SK-N-SH treated with all-trans-retinoic acid at 6 μM for 48 hours (cell line): Measurements from ENCODE around the gene NLGN3.

Experiments used
- ATAC-seq: fragments of 200-7000 bp; cut with Tn5 transposase; 3 replicates; pipeline ENCODE4 v1.9.1; 2020; ENCODE audit warnings: mild to moderate bottlenecking, moderate library complexity
- ARNTL ChIP-seq: fragments of 450-650 bp; formaldehyde crosslinking; IDR thresholded peaks from 2 replicates; pipeline ENCODE4 v1.5.0; 2020; ENCODE audit warnings: low read depth, mild to moderate bottlenecking, moderate library complexity, borderline replicate concordance
- BACH2 ChIP-seq: fragments of 250-450 bp; sonication (Bioruptor Pico); IDR thresholded peaks from 2 replicates; pipeline ENCODE4 v1.9.0; 2021; ENCODE audit warnings: mild to moderate bottlenecking, borderline replicate concordance
- CREB5 ChIP-seq: fragments of 250-450 bp; sonication (Bioruptor Pico); IDR thresholded peaks from 2 replicates; pipeline ENCODE4 v1.5.1; 2020; ENCODE audit warnings: low read depth, mild to moderate bottlenecking, moderate library complexity
- CSDC2 ChIP-seq: fragments of 250-450 bp; sonication (Bioruptor Pico); IDR thresholded peaks from 2 replicates; pipeline ENCODE4 v1.5.0; 2020; ENCODE audit warnings: mild to moderate bottlenecking, moderate library complexity
- CSRNP3 ChIP-seq: fragments of 250-450 bp; sonication (Bioruptor Pico); IDR thresholded peaks from 2 replicates; pipeline ENCODE4 v1.5.1; 2021; ENCODE audit warnings: mild to moderate bottlenecking, moderate library complexity
- ESRRG ChIP-seq: fragments of 250-450 bp; sonication (Bioruptor Pico); IDR thresholded peaks from 2 replicates; pipeline ENCODE4 v1.6.1; 2021; ENCODE audit warnings: mild to moderate bottlenecking
- GLIS3 ChIP-seq: fragments of 250-450 bp; sonication (Bioruptor Pico); IDR thresholded peaks from 2 replicates; pipeline ENCODE4 v1.5.0; 2020; ENCODE audit warnings: mild to moderate bottlenecking, moderate library complexity
- ISL1 ChIP-seq: fragments of 250-450 bp; sonication (Bioruptor Pico); IDR thresholded peaks from 2 replicates; pipeline ENCODE4 v2.1.2; 2022; ENCODE audit warnings: mild to moderate bottlenecking, moderate library complexity
- OSR1 ChIP-seq: fragments of 250-450 bp; sonication (Bioruptor Pico); IDR thresholded peaks from 2 replicates; pipeline ENCODE4 v1.8.0; 2022; ENCODE audit warnings: moderate library complexity, mild to moderate bottlenecking, inconsistent platforms
- PATZ1 ChIP-seq: fragments of 250-450 bp; sonication (Bioruptor Pico); IDR thresholded peaks from 2 replicates; pipeline ENCODE4 v1.8.0; 2020; ENCODE audit warnings: mild to moderate bottlenecking, moderate library complexity, borderline replicate concordance
- POU6F1 ChIP-seq: fragments of 250-450 bp; sonication (Bioruptor Pico); IDR thresholded peaks from 2 replicates; pipeline ENCODE4 v1.8.0; 2021; ENCODE audit warnings: low read depth, mild to moderate bottlenecking, moderate library complexity, borderline replicate concordance
- PPARA ChIP-seq: fragments of 250-450 bp; sonication (Bioruptor Pico); IDR thresholded peaks from 2 replicates; pipeline ENCODE4 v1.5.0; 2020; ENCODE audit warnings: mild to moderate bottlenecking, borderline replicate concordance
- RARB ChIP-seq: fragments of 250-450 bp; sonication (Bioruptor Pico); IDR thresholded peaks from 2 replicates; pipeline ENCODE4 v1.8.0; 2021; ENCODE audit warnings: mild to moderate bottlenecking, moderate library complexity
- SNAI2 ChIP-seq: fragments of 250-450 bp; sonication (Bioruptor Pico); IDR thresholded peaks from 2 replicates; pipeline ENCODE4 v1.5.0; 2020; ENCODE audit warnings: mild to moderate bottlenecking, moderate library complexity
- TCF4 ChIP-seq: fragments of 250-450 bp; sonication (Bioruptor Pico); IDR thresholded peaks from 2 replicates; pipeline ENCODE4 v1.8.0; 2021; ENCODE audit warnings: mild to moderate bottlenecking, moderate library complexity, borderline replicate concordance
- TOX ChIP-seq: fragments of 250-450 bp; sonication (Bioruptor Pico); IDR thresholded peaks from 2 replicates; pipeline ENCODE4 v1.8.0; 2021; ENCODE audit warnings: mild to moderate bottlenecking, moderate library complexity, borderline replicate concordance
- TSHZ2 ChIP-seq: fragments of 250-450 bp; sonication (Bioruptor Pico); IDR thresholded peaks from 2 replicates; pipeline ENCODE4 v1.5.0; 2020; ENCODE audit warnings: mild to moderate bottlenecking, moderate library complexity
- ZC3H10 ChIP-seq: fragments of 250-450 bp; sonication (Bioruptor Pico); IDR thresholded peaks from 2 replicates; pipeline ENCODE4 v1.5.1; 2021; ENCODE audit warnings: mild to moderate bottlenecking, moderate library complexity
- ZNF565 ChIP-seq: fragments of 450-650 bp; formaldehyde crosslinking; conservative IDR thresholded peaks from 2 replicates; pipeline ENCODE4 v1.5.0; 2020; ENCODE audit warnings: low read depth, mild to moderate bottlenecking, moderate library complexity
- ZNF70 ChIP-seq: fragments of 450-650 bp; formaldehyde crosslinking; IDR thresholded peaks from 2 replicates; pipeline ENCODE4 v1.5.0; 2020; ENCODE audit warnings: mild to moderate bottlenecking, moderate library complexity
- ZNF8 ChIP-seq: fragments of 450-650 bp; formaldehyde crosslinking; IDR thresholded peaks from 2 replicates; pipeline ENCODE4 v1.5.0; 2020; ENCODE audit warnings: mild to moderate bottlenecking, moderate library complexity

Gene NLGN3

GRCh38 chrX:71105628-71106027 lies 39.0 kb upstream of the NLGN3 start:
- ATAC-seq = no peak
- TF ChIP-seq OSR1 (CRISPR knock-in tag) (no peak), RARB (CRISPR knock-in tag) (no peak), SNAI2 (CRISPR knock-in tag) (no peak), CREB5 (no peak), ESRRG (CRISPR knock-in tag) (no peak), TSHZ2 (no peak), GLIS3 (no peak), ZNF565 (CRISPR knock-in tag) (no peak), TOX (CRISPR knock-in tag) (no peak), PPARA (CRISPR knock-in tag) (no peak), POU6F1 (no peak), BACH2 (CRISPR knock-in tag) (no peak), CSDC2 (CRISPR knock-in tag) (no peak), TCF4 (CRISPR knock-in tag) (no peak), CSRNP3 (CRISPR knock-in tag) (no peak)

- ATAC-seq = no peak
- TF ChIP-seq RARB (CRISPR knock-in tag) = no peak
- no peak for TF ChIP-seq TOX (CRISPR knock-in tag)
- no peak for TF ChIP-seq ZC3H10 (CRISPR knock-in tag)
- no peak for TF ChIP-seq PATZ1
- TF ChIP-seq ZNF8 (CRISPR knock-in tag) = no peak
- TF ChIP-seq TCF4 (CRISPR knock-in tag) = no peak
- TF ChIP-seq ISL1 = no peak
- no peak for TF ChIP-seq BACH2 (CRISPR knock-in tag)
- no peak for TF ChIP-seq SNAI2 (CRISPR knock-in tag)
- no peak for TF ChIP-seq CREB5
- TF ChIP-seq OSR1 (CRISPR knock-in tag) = no peak
- no peak for TF ChIP-seq PPARA (CRISPR knock-in tag)
- TF ChIP-seq ZNF70 = no peak
- no peak for TF ChIP-seq ARNTL (CRISPR knock-in tag)
- TF ChIP-seq CSDC2 (CRISPR knock-in tag) = no peak
- no peak for TF ChIP-seq CSRNP3 (CRISPR knock-in tag)
- no peak for TF ChIP-seq TSHZ2
- TF ChIP-seq, all 23 proteins: peak for 0
These were observed 38.2 kb upstream of the NLGN3 start, which contains the start of gene CXorf65 for GRCh38 chrX:71106427-71106826. CXorf65 (minus strand) TSS chrX:71106740; CDS start chrX:71106556, 184 bp downstream.
